HepG2 (cell line): ENCODE results near the gene ZBTB2. TPM values are rescaled to one million over a fixed set of nuclear protein-coding genes. Genes with fewer than 3 reads are reported as not detected.

Experiments
- ARNT ChIP-seq: fragments of 450-650 bp; IDR thresholded peaks from 2 replicates; pipeline ENCODE4 v1.6.1; 2017
- FLYWCH1 ChIP-seq: sonication (generic); formaldehyde crosslinking; IDR thresholded peaks from 2 replicates; pipeline ENCODE4 v1.8.1; 2023; ENCODE audit warnings: mild to moderate bottlenecking, missing genetic modification reagents
- FOXC1 ChIP-seq: sonication (generic); formaldehyde crosslinking; IDR thresholded peaks from 2 replicates; pipeline ENCODE4 v1.8.0; 2022; ENCODE audit warnings: mild to moderate bottlenecking, missing genetic modification reagents, borderline replicate concordance
- FOXK2 ChIP-seq: fragments of 450-650 bp; IDR thresholded peaks from 2 replicates; pipeline ENCODE4 v1.6.1; 2016
- FOXO1 ChIP-seq: sonication (generic); formaldehyde crosslinking; IDR thresholded peaks from 2 replicates; pipeline ENCODE4 v1.4.0; 2020; ENCODE audit warnings: missing genetic modification reagents
- KLF16 ChIP-seq, 2 experiments: sonication (generic) in 1 of 2; formaldehyde crosslinking in 1 of 2; IDR thresholded peaks; 2 replicates each; pipeline versions ENCODE4 v1.6.1 to v1.8.0; 2016 to 2023; ENCODE audit warnings: missing genetic modification reagents in 2 of 2, missing compliant biosample characterization in 1 of 2
- MEIS1 ChIP-seq: sonication (generic); formaldehyde crosslinking; IDR thresholded peaks from 2 replicates; pipeline ENCODE4 v1.9.0; 2021; ENCODE audit warnings: mild to moderate bottlenecking, missing genetic modification reagents, moderate library complexity, borderline replicate concordance
- NFKBIZ ChIP-seq: IDR thresholded peaks from 2 replicates; pipeline ENCODE4 v1.6.1; 2018; ENCODE audit warnings: missing genetic modification reagents, missing compliant biosample characterization
- SMAD1 ChIP-seq: sonication (generic); formaldehyde crosslinking; IDR thresholded peaks from 2 replicates; pipeline ENCODE4 v1.4.0; 2020; ENCODE audit warnings: missing genetic modification reagents, low read depth, mild to moderate bottlenecking, borderline replicate concordance
- SPEN ChIP-seq: sonication (generic); formaldehyde crosslinking; IDR thresholded peaks from 2 replicates; pipeline ENCODE4 v1.5.1; 2020; ENCODE audit warnings: low read depth, mild to moderate bottlenecking, missing genetic modification reagents
- ZBTB33 ChIP-seq: sonication (generic); formaldehyde crosslinking; IDR thresholded peaks from 2 replicates; pipeline ENCODE4 v1.4.0; 2020; ENCODE audit warnings: missing genetic modification reagents
- ZBTB7A ChIP-seq: sonication (generic); formaldehyde crosslinking; IDR thresholded peaks from 2 replicates; pipeline ENCODE4 v1.8.0; 2022; ENCODE audit warnings: mild to moderate bottlenecking, missing genetic modification reagents
- ZHX1 ChIP-seq: sonication (generic); formaldehyde crosslinking; IDR thresholded peaks from 2 replicates; pipeline ENCODE4 v1.8.1; 2022; ENCODE audit warnings: low read depth, mild to moderate bottlenecking, missing genetic modification reagents
- ZNF20 ChIP-seq: sonication (generic); formaldehyde crosslinking; IDR thresholded peaks from 2 replicates; pipeline ENCODE4 v1.4.0; 2020; ENCODE audit warnings: mild to moderate bottlenecking, moderate library complexity, missing genetic modification reagents
- ZNF589 ChIP-seq: sonication (generic); formaldehyde crosslinking; conservative IDR thresholded peaks from 2 replicates; pipeline ENCODE4 v1.8.0; 2022; ENCODE audit warnings: mild to moderate bottlenecking, moderate library complexity, missing genetic modification reagents
- polyA plus RNA-seq, 8 experiments: library from polyadenylated mRNA; depleted of rRNA in 3 of 8; stranded (reverse) in 7 of 8; unstranded in 1 of 8; fragments of >200 nt; fragmentation: Illumina TruSeq in 4 of 8; extraction: Trizol in 4 of 8; gene quantifications; 2 replicates each; pipeline versions ENCODE4 v1.2.1 to v1.2.3, GENCODE V29; 2011 to 2016; ENCODE audit warnings: low read depth in 4 of 8, missing spikeins in 1 of 8, mixed read lengths in 1 of 8; ENCODE audit not compliant: insufficient read depth in 1 of 8
- total RNA-seq, 5 experiments: library from RNA; depleted of rRNA; stranded (reverse); fragments of >200 nt; fragmentation: Illumina TruSeq; extraction: Trizol; gene quantifications; 2 replicates each; pipeline ENCODE4 v1.2.3, GENCODE V29; 2016; ENCODE audit warnings: low read depth in 1 of 5
- TF ChIP-seq, protein P1 (sequence below): sonication (generic); formaldehyde crosslinking; IDR thresholded peaks from 2 replicates; pipeline ENCODE4 v1.4.0; 2020; ENCODE audit warnings: missing genetic modification reagents, borderline replicate concordance
- TF ChIP-seq, protein P2 (sequence below): sonication (generic); formaldehyde crosslinking; IDR thresholded peaks from 2 replicates; pipeline ENCODE4 v1.4.0; 2020; ENCODE audit warnings: mild to moderate bottlenecking, missing genetic modification reagents
- TF ChIP-seq, protein P3 (sequence below): sonication (generic); formaldehyde crosslinking; IDR thresholded peaks from 2 replicates; pipeline ENCODE4 v1.4.0; 2020; ENCODE audit warnings: missing genetic modification reagents

The ZBTB2 gene
- total and polyA plus RNA-seq, 2 of the 13 experiments (the other 11 are each of a cell fraction or from before 2014, with no cell fraction given): 15.4 to 22.8 TPM

GRCh38 chr6:151390851-151391470 lies 398 bp downstream of the ZBTB2 start (continued):
- TF ChIP-seq, protein P1, sequence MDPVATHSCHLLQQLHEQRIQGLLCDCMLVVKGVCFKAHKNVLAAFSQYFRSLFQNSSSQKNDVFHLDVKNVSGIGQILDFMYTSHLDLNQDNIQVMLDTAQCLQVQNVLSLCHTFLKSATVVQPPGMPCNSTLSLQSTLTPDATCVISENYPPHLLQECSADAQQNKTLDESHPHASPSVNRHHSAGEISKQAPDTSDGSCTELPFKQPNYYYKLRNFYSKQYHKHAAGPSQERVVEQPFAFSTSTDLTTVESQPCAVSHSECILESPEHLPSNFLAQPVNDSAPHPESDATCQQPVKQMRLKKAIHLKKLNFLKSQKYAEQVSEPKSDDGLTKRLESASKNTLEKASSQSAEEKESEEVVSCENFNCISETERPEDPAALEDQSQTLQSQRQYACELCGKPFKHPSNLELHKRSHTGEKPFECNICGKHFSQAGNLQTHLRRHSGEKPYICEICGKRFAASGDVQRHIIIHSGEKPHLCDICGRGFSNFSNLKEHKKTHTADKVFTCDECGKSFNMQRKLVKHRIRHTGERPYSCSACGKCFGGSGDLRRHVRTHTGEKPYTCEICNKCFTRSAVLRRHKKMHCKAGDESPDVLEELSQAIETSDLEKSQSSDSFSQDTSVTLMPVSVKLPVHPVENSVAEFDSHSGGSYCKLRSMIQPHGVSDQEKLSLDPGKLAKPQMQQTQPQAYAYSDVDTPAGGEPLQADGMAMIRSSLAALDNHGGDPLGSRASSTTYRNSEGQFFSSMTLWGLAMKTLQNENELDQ (CRISPR knock-in tag): no peak
- TF ChIP-seq SPEN (CRISPR knock-in tag): no peak
- peak in 1 of 2 experiments; percentile 67; a peak in 1 of 4 replicates for TF ChIP-seq KLF16 (CRISPR knock-in tag; IDR thresholded peaks at IDR 0.05)
- TF ChIP-seq, protein P2, sequence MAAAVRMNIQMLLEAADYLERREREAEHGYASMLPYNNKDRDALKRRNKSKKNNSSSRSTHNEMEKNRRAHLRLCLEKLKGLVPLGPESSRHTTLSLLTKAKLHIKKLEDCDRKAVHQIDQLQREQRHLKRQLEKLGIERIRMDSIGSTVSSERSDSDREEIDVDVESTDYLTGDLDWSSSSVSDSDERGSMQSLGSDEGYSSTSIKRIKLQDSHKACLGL (CRISPR knock-in tag): peak; percentile 77; the same call in 1 of the 2 replicates
- no peak for TF ChIP-seq FOXK2
- TF ChIP-seq, protein P3, sequence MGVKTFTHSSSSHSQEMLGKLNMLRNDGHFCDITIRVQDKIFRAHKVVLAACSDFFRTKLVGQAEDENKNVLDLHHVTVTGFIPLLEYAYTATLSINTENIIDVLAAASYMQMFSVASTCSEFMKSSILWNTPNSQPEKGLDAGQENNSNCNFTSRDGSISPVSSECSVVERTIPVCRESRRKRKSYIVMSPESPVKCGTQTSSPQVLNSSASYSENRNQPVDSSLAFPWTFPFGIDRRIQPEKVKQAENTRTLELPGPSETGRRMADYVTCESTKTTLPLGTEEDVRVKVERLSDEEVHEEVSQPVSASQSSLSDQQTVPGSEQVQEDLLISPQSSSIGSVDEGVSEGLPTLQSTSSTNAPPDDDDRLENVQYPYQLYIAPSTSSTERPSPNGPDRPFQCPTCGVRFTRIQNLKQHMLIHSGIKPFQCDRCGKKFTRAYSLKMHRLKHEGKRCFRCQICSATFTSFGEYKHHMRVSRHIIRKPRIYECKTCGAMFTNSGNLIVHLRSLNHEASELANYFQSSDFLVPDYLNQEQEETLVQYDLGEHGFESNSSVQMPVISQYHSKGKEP (CRISPR knock-in tag): no peak
- 0 out of 2 replicates have a peak, but pooled peaks have one; percentile 36 for TF ChIP-seq ZBTB7A (CRISPR knock-in tag)
- no peak for TF ChIP-seq NFKBIZ
- no peak for TF ChIP-seq ZBTB33 (CRISPR knock-in tag)
- peak; percentile 65; the same call in 1 of the 2 replicates for TF ChIP-seq FOXC1 (CRISPR knock-in tag)
- no peak for TF ChIP-seq SMAD1 (CRISPR knock-in tag)
- no peak for TF ChIP-seq FOXO1 (CRISPR knock-in tag)
- no peak for TF ChIP-seq ZNF589
- 0 out of 2 replicates have a peak, but pooled peaks have one; percentile 12 for TF ChIP-seq FLYWCH1
- no peak; the same call in 1 of the 2 replicates for TF ChIP-seq ZNF20
- no peak for TF ChIP-seq ZHX1 (CRISPR knock-in tag)
- TF ChIP-seq ARNT: no peak
- 0 out of 2 replicates have a peak, but pooled peaks have one; percentile 15 for TF ChIP-seq MEIS1 (CRISPR knock-in tag)
